Adrenal gland (tissue), 5 donors: ENCODE data around the gene PHOX2B.

Source experiments
- CTCF ChIP-seq, 6 experiments: fragments of 450-650 bp in 4 of 6; fragments of 200-600 bp in 2 of 6; sonication (generic) in 1 of 6; IDR thresholded peaks; 1 replicate in 5 of 6; 2 replicates in 1 of 6; pipeline versions ENCODE4 v1.5.1 to v1.8.0; 2016 to 2021; ENCODE audit warnings: antibody characterized with exemption in 6 of 6, mild to moderate bottlenecking in 2 of 6, moderate library complexity in 1 of 6
- POLR2A ChIP-seq, 2 donors: fragments of 450-650 bp; IDR thresholded peaks; one replicate each; pipeline ENCODE4 v1.6.1; 2017; ENCODE audit warnings: antibody characterized with exemption in 2 of 2, mild to moderate bottlenecking in 2 of 2, moderate library complexity in 1 of 2
- donor health status: DM: no; HTN: no; CAD: no.

GRCh38 chr4:41714364-41715000 lies 34.0 kb downstream of the PHOX2B start:
- no peak for TF ChIP-seq CTCF (IDR thresholded peaks at IDR 0.05)
- no peak for TF ChIP-seq POLR2A (IDR thresholded peaks at IDR 0.05)
